Skeletal muscle cell (primary cell): ENCODE measurements around the gene ACTL9.
"Not testable (repeated sequence)": the region's sequence is repeated elsewhere in the genome, so short reads cannot be mapped to it uniquely, and the experiment has no call there.

ENCODE experiments used
- DNase-seq: peaks from one replicate; pipeline ENCODE4 v3.0.0-alpha.2; 2010; ENCODE audit warnings: low read depth
- H3K4me3 ChIP-seq: 2 replicates; pipeline ENCODE4 v1.5.1; 2011; ENCODE audit warnings: low read depth, mild to moderate bottlenecking, control low read depth, low read length, moderate library complexity

The ACTL9 gene, protein sequence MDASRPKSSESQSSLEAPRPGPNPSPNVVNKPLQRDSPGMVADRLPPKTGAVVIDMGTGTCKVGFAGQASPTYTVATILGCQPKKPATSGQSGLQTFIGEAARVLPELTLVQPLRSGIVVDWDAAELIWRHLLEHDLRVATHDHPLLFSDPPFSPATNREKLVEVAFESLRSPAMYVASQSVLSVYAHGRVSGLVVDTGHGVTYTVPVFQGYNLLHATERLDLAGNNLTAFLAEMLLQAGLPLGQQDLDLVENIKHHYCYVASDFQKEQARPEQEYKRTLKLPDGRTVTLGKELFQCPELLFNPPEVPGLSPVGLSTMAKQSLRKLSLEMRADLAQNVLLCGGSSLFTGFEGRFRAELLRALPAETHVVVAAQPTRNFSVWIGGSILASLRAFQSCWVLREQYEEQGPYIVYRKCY

GRCh38 chr19:8698433-8699063 lies at the start of gene ACTL9:
TSS of gene ACTL9 (minus strand) at chr19:8698795. CDS start at chr19:8698701, 94 bp downstream.
- no peak for DNase-seq
- no peak within 1 kb of the TSS for H3K4me3 ChIP-seq

DNA sequence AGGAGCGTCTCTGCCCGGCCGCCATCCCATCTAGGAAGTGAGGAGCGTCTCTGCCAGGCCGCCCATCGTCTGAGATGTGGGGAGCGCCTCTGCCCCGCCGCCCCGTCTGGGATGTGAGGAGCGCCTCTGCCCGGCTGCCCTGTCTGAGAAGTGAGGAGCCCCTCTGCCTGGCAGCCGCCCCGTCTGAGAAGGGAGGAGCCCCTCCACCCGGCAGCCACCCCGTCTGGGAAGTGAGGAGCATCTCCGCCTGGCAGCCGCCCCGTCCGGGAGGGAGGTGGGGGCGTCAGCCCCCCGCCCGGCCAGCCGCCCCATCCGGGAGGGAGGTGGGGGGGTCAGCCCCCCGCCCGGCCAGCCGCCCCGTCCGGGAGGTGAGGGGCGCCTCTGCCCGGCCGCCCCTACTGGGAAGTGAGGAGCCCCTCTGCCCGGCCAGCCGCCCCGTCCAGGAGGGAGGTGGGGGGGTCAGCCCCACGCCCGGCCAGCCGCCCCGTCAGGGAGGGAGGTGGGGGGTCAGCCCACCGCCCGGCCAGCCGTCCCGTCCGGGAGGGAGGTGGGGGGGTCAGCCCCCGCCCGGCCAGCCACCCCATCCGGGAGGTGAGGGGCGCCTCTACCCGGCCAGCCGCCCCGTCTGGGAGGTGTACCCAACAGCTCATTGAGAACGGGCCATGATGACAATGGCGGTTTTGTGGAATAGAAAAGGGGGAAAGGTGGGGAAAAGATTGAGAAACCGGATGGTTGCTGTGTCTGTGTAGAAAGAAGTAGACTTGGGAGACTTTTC lies 40.9 kb upstream of the ACTL9 start:
- DNase-seq, H3K4me3 ChIP-seq: not testable (repeated sequence)

DNA sequence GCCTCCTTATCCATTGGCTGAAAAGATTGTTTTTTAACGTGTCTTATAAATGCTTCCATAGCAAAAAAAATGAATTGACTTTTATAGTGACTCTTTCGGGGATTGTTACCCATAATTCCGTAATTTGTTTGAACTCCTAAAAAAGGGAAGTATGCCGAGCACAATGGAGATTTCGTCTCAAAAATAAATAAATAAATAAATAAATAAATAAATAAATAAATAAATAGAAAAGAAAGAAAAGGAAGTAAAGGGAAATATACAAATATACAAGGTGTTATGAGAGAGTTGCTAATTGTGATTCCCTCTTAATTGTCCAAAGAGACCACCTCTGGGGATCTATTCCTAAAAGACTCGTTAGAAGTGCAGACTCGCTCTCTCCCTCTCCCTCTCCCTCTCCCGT lies 39.8 kb upstream of the ACTL9 start:
- no peak for DNase-seq
- H3K4me3 ChIP-seq: no peak overlapping the region

GRCh38 chr19:8731428-8732169 lies 33.0 kb upstream of the ACTL9 start:
- H3K4me3 ChIP-seq: no peak overlapping the region
- no peak for DNase-seq

DNA sequence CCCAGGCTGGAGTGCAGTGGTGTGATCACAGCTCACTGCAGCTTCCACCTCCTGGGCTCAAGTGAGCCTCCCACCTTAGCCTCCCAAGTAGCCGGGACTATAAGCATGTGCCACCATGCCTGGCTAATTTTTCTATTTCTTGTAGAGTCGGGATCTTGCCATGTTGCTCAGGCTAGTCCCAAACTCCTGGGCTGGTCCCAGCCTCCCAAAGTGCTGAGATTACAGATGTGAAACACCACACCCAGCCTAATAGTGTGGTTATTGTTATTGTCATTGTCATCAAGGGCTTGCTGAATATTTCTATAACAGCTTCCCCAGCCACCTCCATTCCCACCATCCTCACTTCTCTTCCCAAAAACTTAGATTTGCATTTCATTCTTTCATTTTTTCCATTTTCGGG lies 25.7 kb upstream of the ACTL9 start:
- no peak overlapping the region for H3K4me3 ChIP-seq
- DNase-seq: no peak

DNA sequence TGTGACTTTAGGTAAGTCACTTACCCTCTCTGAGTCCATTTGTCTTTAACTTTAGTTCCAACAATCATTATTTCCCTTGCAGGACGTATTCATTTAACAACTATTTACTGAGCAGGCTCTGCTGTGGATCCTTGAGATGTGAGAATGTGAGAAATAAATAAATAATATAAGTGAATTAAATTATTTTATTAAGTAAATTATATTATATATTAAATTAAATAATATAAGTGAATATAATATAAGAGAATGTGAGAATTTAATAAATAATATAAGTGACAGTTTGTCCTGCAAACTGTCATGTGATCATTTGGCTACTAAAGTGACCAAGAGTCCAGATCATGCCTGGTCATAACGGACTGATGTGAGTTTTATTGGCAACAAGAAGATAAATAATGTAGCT lies 23.4 kb upstream of the ACTL9 start:
- no peak for DNase-seq
- no peak overlapping the region for H3K4me3 ChIP-seq

- DNase-seq: no peak
- no peak within 1 kb of the TSS for H3K4me3 ChIP-seq
Observed at GRCh38 chr19:8721334-8721733, 22.7 kb upstream of the ACTL9 start, which contains the start of gene OR2Z1. TSS of gene OR2Z1 (plus strand) at chr19:8721634. CDS start at chr19:8731029, 9,395 bp downstream.

GRCh38 chr19:8710337-8710736 lies 11.7 kb upstream of the ACTL9 start:
- DNase-seq, H3K4me3 ChIP-seq: not testable (repeated sequence)

GRCh38 chr19:8705742-8706141 lies 7.1 kb upstream of the ACTL9 start:
- no peak overlapping the region for H3K4me3 ChIP-seq
- no peak for DNase-seq

- not testable (repeated sequence) for DNase-seq, H3K4me3 ChIP-seq
Observed at GRCh38 chr19:8705304-8705703, 6.7 kb upstream of the ACTL9 start.

DNA sequence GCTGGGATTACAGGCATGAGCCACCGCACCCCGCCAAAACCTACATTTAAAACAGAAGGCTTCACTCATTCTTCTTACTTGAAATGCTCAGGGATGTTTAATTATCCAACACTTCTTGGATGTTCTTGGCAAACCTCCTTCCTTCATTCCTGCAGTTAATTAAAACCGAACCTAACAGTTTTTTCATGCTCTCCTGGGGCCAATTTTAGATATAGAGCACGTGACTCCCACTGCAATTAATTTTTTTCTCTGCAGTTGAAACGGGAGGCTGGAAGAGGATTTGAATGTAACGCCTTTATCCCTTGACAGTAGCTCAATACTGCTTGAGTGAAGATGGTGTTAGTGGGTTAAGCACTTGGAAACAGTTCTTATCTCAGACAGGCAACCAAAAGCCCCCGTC lies 4.6 kb upstream of the ACTL9 start:
- H3K4me3 ChIP-seq: no peak overlapping the region
- DNase-seq: no peak

- DNase-seq: no peak
- no peak overlapping the region for H3K4me3 ChIP-seq
Observed at GRCh38 chr19:8702350-8702749, 3.8 kb upstream of the ACTL9 start.

GRCh38 chr19:8700956-8701355 lies 2.4 kb upstream of the ACTL9 start:
- no peak for DNase-seq
- no peak overlapping the region for H3K4me3 ChIP-seq

- H3K4me3 ChIP-seq: no peak overlapping the region
- DNase-seq: no peak
Observed at GRCh38 chr19:8699908-8700307, 1.3 kb upstream of the ACTL9 start.

DNA sequence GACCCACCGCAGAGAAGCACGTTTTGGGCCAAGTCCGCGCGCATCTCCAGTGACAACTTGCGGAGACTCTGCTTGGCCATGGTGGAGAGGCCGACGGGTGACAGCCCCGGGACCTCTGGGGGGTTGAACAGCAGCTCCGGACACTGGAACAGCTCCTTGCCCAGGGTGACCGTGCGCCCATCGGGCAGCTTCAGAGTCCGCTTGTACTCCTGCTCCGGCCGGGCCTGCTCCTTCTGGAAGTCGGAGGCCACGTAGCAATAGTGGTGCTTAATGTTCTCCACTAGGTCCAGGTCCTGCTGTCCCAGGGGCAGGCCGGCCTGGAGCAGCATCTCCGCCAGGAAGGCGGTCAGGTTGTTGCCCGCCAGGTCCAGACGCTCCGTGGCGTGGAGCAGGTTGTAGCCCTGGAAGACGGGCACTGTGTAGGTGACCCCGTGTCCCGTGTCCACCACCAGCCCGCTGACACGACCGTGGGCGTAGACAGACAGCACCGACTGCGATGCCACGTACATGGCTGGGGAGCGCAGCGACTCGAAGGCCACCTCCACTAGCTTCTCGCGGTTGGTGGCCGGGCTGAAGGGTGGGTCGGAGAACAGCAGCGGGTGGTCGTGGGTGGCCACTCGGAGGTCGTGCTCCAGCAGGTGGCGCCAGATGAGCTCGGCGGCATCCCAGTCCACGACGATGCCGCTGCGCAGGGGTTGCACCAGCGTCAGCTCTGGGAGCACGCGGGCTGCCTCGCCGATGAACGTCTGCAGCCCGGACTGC lies 743 bp downstream of the ACTL9 start:
- H3K4me3 ChIP-seq: no peak overlapping the region
- no peak for DNase-seq

DNA sequence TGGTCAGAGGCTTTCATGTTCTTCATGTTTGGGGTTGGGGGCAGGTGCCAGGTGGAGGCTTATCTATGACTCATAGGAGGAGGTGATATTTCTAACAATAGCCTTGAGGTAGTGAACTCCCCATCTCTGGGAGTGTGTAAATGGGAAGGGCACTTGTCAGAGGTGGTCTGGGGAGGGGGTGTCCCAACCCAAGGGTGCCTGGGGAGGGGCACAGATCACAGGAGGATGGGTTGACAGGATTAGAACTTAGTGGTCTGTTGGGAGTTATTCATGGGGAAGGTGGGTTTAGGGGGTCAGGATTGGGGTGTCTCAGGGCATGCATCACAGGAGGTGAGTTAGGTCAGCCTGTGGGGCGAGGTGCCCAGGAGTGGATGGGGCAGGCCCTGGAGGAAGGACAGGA lies 1.6 kb downstream of the ACTL9 start:
- no peak overlapping the region for H3K4me3 ChIP-seq
- DNase-seq: no peak

DNA sequence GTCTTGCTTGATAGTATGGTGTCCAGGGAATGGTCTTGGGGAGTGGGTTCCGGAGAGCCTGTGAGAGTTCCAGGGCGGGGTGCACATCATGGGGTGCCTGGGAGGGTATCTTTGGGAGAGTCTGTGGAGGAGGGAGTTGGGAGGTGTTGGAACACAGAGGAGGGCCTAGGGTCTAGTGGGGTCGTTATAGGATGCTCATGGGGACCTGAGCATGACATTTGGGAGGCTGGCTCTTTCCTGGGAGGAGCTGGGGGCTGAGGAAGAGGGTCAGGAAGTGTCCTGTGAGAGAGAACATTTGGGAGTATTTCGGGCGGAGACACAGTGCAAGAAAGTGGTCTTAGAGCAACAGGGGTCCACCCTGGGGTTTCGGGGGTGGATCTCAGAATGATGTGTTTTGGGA lies 2.7 kb downstream of the ACTL9 start:
- DNase-seq: no peak
- H3K4me3 ChIP-seq: no peak overlapping the region

DNA sequence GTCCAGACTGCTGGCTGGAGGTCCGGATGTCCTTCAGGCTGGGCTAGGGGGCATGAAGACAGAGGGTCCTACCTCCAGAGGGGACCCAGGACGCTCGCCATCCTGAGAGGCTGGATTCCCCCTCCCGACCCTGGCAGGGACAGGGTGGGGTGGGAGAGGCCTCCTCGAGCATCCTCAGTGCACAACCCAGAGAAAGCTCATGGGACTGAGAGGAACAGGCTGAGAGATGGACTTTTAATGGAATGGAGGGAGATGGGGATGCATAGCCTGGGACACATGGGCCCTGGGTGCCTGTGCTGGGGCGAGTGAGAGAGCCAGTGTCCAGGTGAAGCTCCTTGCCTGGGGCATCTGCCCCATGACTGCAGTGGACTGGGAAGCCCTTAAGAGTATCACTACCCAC lies 3.1 kb downstream of the ACTL9 start:
- DNase-seq: no peak
- H3K4me3 ChIP-seq: no peak overlapping the region
